Stimulated activated CD4-positive, alpha-beta T cell treated with anti-CD3 and anti-CD28 coated beads, Interleukin-4, amount 100 ng/mL, for 48 hours (primary cell): ENCODE results near the gene JAML.
"Not testable (repeated sequence)": the region's sequence is repeated elsewhere in the genome, so short reads cannot be mapped to it uniquely, and the experiment has no call there.

Experiments
- DNase-seq, 2 donors: peaks; one replicate each; pipeline ENCODE4 v3.0.0-alpha.2; 2020; ENCODE audit warnings: low read depth in 2 of 2

The JAML gene

GRCh38 chr11:118194835-118195627, 29.8 kb downstream of the JAML start:
- no peak for DNase-seq

- no peak for DNase-seq
Measured at GRCh38 chr11:118193910-118194566, 30.8 kb downstream of the JAML start.

GRCh38 chr11:118192817-118193216, 32.0 kb downstream of the JAML start:
- DNase-seq, result not testable (repeated sequence)

- DNase-seq, result not testable (repeated sequence)
Measured at GRCh38 chr11:118190942-118191506, 33.8 kb downstream of the JAML start.

- DNase-seq, result no peak
Measured at GRCh38 chr11:118186346-118187107, 38.3 kb downstream of the JAML start.

- no peak for DNase-seq
Measured at GRCh38 chr11:118184784-118185579, 39.8 kb downstream of the JAML start.

GRCh38 chr11:118183691-118184090, 41.1 kb downstream of the JAML start:
- DNase-seq, result not testable (repeated sequence)

- no peak for DNase-seq
Measured at GRCh38 chr11:118180300-118180703, 44.5 kb downstream of the JAML start.

- no peak for DNase-seq
Measured at GRCh38 chr11:118176778-118177134, 48.1 kb downstream of the JAML start.

- no peak for DNase-seq
Measured at GRCh38 chr11:118175993-118176777, 48.6 kb downstream of the JAML start, which contains the start of gene SCN2B. TSS of gene SCN2B (minus strand) at chr11:118176639. CDS start at chr11:118176431, 208 bp downstream.

GRCh38 chr11:118175031-118175992, 49.5 kb downstream of the JAML start:
- DNase-seq, result no peak

GRCh38 chr11:118174006-118174567, 50.7 kb downstream of the JAML start:
- no peak for DNase-seq

- DNase-seq, result no peak
Measured at GRCh38 chr11:118172356-118172755, 52.5 kb downstream of the JAML start.

- DNase-seq, result peak; percentile 65 to 67
Measured at GRCh38 chr11:118171269-118172062, 53.3 kb downstream of the JAML start.

GRCh38 chr11:118170882-118171268, 53.9 kb downstream of the JAML start:
- DNase-seq, result no peak

- DNase-seq, result no peak
Measured at GRCh38 chr11:118170231-118170630, 54.6 kb downstream of the JAML start.

GRCh38 chr11:118169300-118170140, 55.3 kb downstream of the JAML start:
- DNase-seq, result no peak
